GM23248 (cell line): Measurements from ENCODE around the gene DHTKD1.

Experiments used
- EZH2 ChIP-seq: fragments of 200-600 bp; sonication (generic); IDR thresholded peaks from 2 replicates; pipeline ENCODE4 v1.6.1; 2018; ENCODE audit warnings: antibody characterized with exemption, mild to moderate bottlenecking; ENCODE audit not compliant: insufficient read depth, poor library complexity, severe bottlenecking
- EZH2phosphoT487 ChIP-seq: fragments of 200-600 bp; sonication (generic); IDR thresholded peaks from 2 replicates; pipeline ENCODE4 v1.6.1; 2018; ENCODE audit warnings: antibody characterized with exemption, moderate library complexity, mild to moderate bottlenecking, low read depth; ENCODE audit not compliant: insufficient read depth

- TF ChIP-seq EZH2 (no peak), EZH2phosphoT487 (no peak)
These were observed 87.8 kb downstream of the DHTKD1 start for GRCh38 chr10:12156367-12157123.
